Gastrocnemius medialis (tissue), 4 donors: ENCODE results near the gene PRMT7.

Experiments used
- POLR2A ChIP-seq, 2 donors: fragments of 450-650 bp; IDR thresholded peaks; one replicate each; pipeline ENCODE4 v1.6.1; 2017; ENCODE audit warnings: antibody characterized with exemption in 2 of 2, mild to moderate bottlenecking in 2 of 2, moderate library complexity in 2 of 2
- TF ChIP-seq, protein P1 (sequence below), 5 experiments: fragments of 450-650 bp in 3 of 5; fragments of 200-600 bp in 2 of 5; sonication (generic) in 2 of 5; IDR thresholded peaks in 4 of 5; conservative IDR thresholded peaks in 1 of 5; 1 replicate in 4 of 5; 2 replicates in 1 of 5; pipeline ENCODE4 v1.5.1; 2016 to 2019; ENCODE audit warnings: antibody characterized with exemption in 5 of 5, mild to moderate bottlenecking in 3 of 5, moderate library complexity in 3 of 5

DNA sequence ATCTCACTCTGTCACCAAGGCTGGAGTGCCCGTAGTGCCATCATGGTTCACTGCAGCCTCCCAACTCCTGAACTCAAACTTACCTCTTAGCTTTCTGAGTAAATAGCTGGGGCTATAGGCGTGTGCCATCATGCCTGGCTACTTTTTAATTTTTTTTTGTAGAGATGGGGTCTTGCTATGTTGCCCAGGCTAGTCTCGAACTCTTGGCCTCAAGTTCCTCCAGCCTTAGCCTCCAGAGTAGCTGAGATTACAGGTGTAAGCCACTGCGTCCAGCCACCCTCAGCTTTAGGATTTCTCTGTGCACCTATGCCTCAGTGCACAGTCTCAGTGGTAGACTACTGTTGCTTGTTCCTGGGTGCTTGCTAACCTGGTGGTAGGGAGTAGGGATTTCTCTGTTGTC lies 41.0 kb upstream of the PRMT7 start:
- TF ChIP-seq, protein P1, sequence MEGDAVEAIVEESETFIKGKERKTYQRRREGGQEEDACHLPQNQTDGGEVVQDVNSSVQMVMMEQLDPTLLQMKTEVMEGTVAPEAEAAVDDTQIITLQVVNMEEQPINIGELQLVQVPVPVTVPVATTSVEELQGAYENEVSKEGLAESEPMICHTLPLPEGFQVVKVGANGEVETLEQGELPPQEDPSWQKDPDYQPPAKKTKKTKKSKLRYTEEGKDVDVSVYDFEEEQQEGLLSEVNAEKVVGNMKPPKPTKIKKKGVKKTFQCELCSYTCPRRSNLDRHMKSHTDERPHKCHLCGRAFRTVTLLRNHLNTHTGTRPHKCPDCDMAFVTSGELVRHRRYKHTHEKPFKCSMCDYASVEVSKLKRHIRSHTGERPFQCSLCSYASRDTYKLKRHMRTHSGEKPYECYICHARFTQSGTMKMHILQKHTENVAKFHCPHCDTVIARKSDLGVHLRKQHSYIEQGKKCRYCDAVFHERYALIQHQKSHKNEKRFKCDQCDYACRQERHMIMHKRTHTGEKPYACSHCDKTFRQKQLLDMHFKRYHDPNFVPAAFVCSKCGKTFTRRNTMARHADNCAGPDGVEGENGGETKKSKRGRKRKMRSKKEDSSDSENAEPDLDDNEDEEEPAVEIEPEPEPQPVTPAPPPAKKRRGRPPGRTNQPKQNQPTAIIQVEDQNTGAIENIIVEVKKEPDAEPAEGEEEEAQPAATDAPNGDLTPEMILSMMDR (IDR thresholded peaks at IDR 0.05 in 4 of 5, conservative IDR thresholded peaks at IDR 0.05 in 1 of 5), result no peak
- no peak for TF ChIP-seq POLR2A (IDR thresholded peaks at IDR 0.05)
